Stimulated activated CD8-positive, alpha-beta memory T cell treated with anti-CD3 and anti-CD28 coated beads, Interleukin-15, amount 100 ng/mL, for 48 hours (primary cell): Measurements from ENCODE around the gene SULT1C2.
"Not testable (repeated sequence)": the region's sequence is repeated elsewhere in the genome, so short reads cannot be mapped to it uniquely, and the experiment has no call there.

Source experiments
- DNase-seq, 2 donors: peaks; one replicate each; pipeline ENCODE4 v3.0.0-alpha.2; 2020; ENCODE audit warnings: low read depth in 2 of 2

The SULT1C2 gene

GRCh38 chr2:108351889-108352288 lies 63.2 kb downstream of the SULT1C2 start:
- DNase-seq = no peak

GRCh38 chr2:108354136-108354535 lies 65.4 kb downstream of the SULT1C2 start:
- DNase-seq = no peak

- no peak for DNase-seq
Observed at GRCh38 chr2:108355906-108356734, 67.4 kb downstream of the SULT1C2 start.

- not testable (repeated sequence) for DNase-seq
Observed at GRCh38 chr2:108359336-108359735, 70.6 kb downstream of the SULT1C2 start.
